ENCODE data around the gene TLCD1. TPM values are rescaled to one million over a fixed set of nuclear protein-coding genes. Genes with fewer than 3 reads are reported as not detected.

TLCD1 gene
- total RNA-seq, 1 donor from 2014 or later = 3.1 TPM

GRCh38 chr17:28744972-28745785 is 19.1 kb upstream of the TLCD1 start:
- intact Hi-C loops (cut with micrococcal nuclease) = no loop called here
- TF ChIP-seq CTCF (IDR thresholded peaks at IDR 0.05; ENCODE audit: borderline replicate concordance) = no peak

GRCh38 chr17:28744104-28744971 is 18.3 kb upstream of the TLCD1 start:
- Histone ChIP-seq H3K36me3 (peaks cover 13% of the 10 kb centered on the region), H3K27me3 (ENCODE audit: low read depth) (no peaks in the 10 kb centered on the region), H3K27ac (replicated peaks) (peak overlapping the region; percentile 87), H3K9me3 (replicated peaks) (no peaks in the 10 kb centered on the region), H3K4me3 (peak overlapping the region; percentile 84), H3K4me1 (peaks cover 51% of the 10 kb centered on the region)
- intact Hi-C loops (cut with micrococcal nuclease) = no loop called here
- no peak for TF ChIP-seq CTCF (IDR thresholded peaks at IDR 0.05; ENCODE audit: borderline replicate concordance)
- DNase-seq = peak; percentile 52

More at GRCh38 chr17:28744972-28745785, 19.1 kb upstream of the TLCD1 start:
- no peaks in the 10 kb centered on the region for H3K27me3 ChIP-seq (ENCODE audit: low read depth)
- peaks cover 13% of the 10 kb centered on the region for H3K36me3 ChIP-seq
- peak overlapping the region; percentile 87 for H3K27ac ChIP-seq (replicated peaks)
- peak overlapping the region; percentile 84 for H3K4me3 ChIP-seq
- peaks cover 59% of the 10 kb centered on the region for H3K4me1 ChIP-seq
- no peak for DNase-seq
- H3K9me3 ChIP-seq (replicated peaks) = no peaks in the 10 kb centered on the region

GRCh38 chr17:28743243-28744103 is 17.4 kb upstream of the TLCD1 start, which contains the start of gene TRAF4:
Gene TRAF4, plus strand, starts transcription at chr17:28744011. Its CDS starts 102 bp downstream, at chr17:28744113.
- Histone ChIP-seq H3K9me3 (replicated peaks) (no peaks in the 10 kb centered on the region), H3K4me1 (peaks cover 48% of the 10 kb centered on the region), H3K27me3 (ENCODE audit: low read depth) (no peaks in the 10 kb centered on the region), H3K36me3 (peaks cover 11% of the 10 kb centered on the region), H3K4me3 (peak within 1 kb of the TSS; percentile 84), H3K27ac (replicated peaks) (peak within 1 kb of the TSS; percentile 87)
- TF ChIP-seq CTCF (IDR thresholded peaks at IDR 0.05; ENCODE audit: borderline replicate concordance) = peak; percentile 45
- peak; percentile 79 for DNase-seq
- intact Hi-C loops (cut with micrococcal nuclease) = no loop called here

GRCh38 chr17:28741358-28742349 is 15.6 kb upstream of the TLCD1 start:
- Histone ChIP-seq H3K4me3 (no peak overlapping the region), H3K27me3 (ENCODE audit: low read depth) (no peaks in the 10 kb centered on the region), H3K36me3 (no peaks in the 10 kb centered on the region), H3K4me1 (peaks cover 39% of the 10 kb centered on the region), H3K27ac (replicated peaks) (no peak overlapping the region), H3K9me3 (replicated peaks) (no peaks in the 10 kb centered on the region)
- intact Hi-C loops (cut with micrococcal nuclease) = no loop called here
- no peak for TF ChIP-seq CTCF (IDR thresholded peaks at IDR 0.05; ENCODE audit: borderline replicate concordance)
- no peak for DNase-seq

All from left ventricle myocardium inferior (tissue), 1 donor.